ENCODE data around the gene HYCC2. TPM values are rescaled to one million over a fixed set of nuclear protein-coding genes. Genes with fewer than 3 reads are reported as not detected.

HYCC2 gene
- total and polyA plus RNA-seq, 7 donors, result 4.8 to 20.2 (median 13.6) TPM

DNA sequence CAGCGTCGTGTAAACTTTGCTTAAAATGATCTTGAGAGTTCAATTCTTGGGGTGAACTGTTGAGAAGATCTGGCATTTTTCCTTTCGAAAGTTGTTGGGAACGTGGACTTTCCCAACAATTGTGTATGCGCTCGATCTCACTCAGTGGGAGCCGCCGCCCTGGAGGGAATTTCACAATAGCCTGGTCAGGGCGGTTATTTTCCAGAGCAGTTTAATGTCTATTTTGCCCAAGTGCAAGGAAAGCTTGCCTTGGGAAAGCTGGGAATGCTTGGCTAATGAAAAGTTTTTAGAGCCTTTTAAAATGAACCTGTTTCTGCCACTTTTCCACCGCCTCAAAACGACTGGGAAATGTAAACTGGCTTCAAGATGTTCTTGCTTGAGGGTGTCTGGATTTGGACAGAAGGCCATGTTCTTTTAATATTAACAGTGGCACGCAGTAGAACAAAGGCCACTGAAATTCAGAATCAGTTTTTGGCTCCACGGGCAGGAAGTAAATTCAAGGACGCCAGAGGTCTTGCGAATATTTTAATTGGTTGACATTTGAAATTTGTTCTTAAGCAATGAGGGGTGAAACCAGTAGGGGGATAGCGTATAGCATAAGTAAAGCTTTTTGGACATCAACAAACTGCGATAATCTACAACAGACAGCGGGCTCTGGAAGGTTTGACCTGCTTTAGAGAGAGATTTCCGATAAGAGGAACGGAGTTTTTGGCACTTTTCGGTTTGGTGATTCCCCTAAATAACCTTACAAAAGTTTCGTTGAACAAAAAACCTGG lies 45.7 kb upstream of the HYCC2 start:
- Histone ChIP-seq H3K9me3 (no peaks in the 10 kb centered on the region), H3K36me3 (no peaks in the 10 kb centered on the region), H3K27me3 (no peaks in the 10 kb centered on the region), H3K4me1 (peaks cover 0 to 38% (median 22%) of the 10 kb centered on the region in 4 donors), H3K4me3 (peak overlapping the region; percentile 80 to 91 (median 85)), H3K27ac (peak overlapping the region; percentile 98 to 99 (median 98))
- intact Hi-C loops (cut with DNase I), result loop anchor here (2.0 to 5.0 kb wide), 2 partner anchors 40 to 44 kb away; partner anchors contain the start of gene NDUFB3
- DNase-seq, result peak; percentile 90
- WGBS, 2 donors, result 0 to 2% methylated on average over 22 of the region's 22 CpGs
- TF ChIP-seq POLR2AphosphoS5 (IDR thresholded peaks at IDR 0.05), result peak; percentile 5 to 37 (median 25)
- TF ChIP-seq, protein P1, sequence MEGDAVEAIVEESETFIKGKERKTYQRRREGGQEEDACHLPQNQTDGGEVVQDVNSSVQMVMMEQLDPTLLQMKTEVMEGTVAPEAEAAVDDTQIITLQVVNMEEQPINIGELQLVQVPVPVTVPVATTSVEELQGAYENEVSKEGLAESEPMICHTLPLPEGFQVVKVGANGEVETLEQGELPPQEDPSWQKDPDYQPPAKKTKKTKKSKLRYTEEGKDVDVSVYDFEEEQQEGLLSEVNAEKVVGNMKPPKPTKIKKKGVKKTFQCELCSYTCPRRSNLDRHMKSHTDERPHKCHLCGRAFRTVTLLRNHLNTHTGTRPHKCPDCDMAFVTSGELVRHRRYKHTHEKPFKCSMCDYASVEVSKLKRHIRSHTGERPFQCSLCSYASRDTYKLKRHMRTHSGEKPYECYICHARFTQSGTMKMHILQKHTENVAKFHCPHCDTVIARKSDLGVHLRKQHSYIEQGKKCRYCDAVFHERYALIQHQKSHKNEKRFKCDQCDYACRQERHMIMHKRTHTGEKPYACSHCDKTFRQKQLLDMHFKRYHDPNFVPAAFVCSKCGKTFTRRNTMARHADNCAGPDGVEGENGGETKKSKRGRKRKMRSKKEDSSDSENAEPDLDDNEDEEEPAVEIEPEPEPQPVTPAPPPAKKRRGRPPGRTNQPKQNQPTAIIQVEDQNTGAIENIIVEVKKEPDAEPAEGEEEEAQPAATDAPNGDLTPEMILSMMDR (IDR thresholded peaks at IDR 0.05), result peak in 3 of 4 experiments; percentile 13 to 42 (median 32)
- no peak for TF ChIP-seq EP300 (IDR thresholded peaks at IDR 0.05)
- TF ChIP-seq POLR2A (IDR thresholded peaks at IDR 0.05), result peak in 1 of 2 donors; percentile 15

DNA sequence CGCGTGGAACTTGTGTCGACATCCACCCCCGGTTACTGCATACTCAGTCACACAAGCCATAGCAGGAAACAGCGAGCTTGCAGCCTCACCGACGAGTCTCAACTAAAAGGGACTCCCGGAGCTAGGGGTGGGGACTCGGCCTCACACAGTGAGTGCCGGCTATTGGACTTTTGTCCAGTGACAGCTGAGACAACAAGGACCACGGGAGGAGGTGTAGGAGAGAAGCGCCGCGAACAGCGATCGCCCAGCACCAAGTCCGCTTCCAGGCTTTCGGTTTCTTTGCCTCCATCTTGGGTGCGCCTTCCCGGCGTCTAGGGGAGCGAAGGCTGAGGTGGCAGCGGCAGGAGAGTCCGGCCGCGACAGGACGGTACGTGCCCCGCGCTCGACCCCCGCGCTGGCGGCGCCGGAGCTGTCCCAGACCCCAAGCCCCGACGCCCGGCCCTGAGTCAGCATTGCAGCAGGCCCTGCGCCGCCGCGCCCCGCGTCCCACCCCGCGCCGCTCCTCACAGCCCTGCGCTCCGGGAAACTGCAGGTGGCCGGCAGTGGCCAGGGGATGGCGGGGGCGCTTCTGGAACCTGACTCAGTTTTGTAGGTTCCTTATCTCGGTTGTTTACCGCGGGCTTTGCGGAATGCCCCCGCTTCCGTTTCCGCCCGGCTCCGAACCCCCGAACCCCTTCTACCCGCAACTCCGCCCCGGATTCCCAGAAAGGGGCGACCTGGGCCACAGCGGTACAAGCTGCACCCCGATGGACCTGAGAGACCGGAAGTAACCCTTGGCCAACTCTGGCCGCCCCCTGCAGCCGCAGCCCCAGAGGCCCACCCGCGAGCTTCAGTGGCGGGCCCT lies 44.9 kb upstream of the HYCC2 start, which contains the start of gene CFLAR:
Gene CFLAR, plus strand, starts transcription at position 50 of the 844 bp plus-strand sequence. CDS start 13,702 bp downstream, outside the sequence.
- Histone ChIP-seq H3K4me1 (peaks cover 0 to 30% (median 19%) of the 10 kb centered on the region in 4 donors), H3K36me3 (no peaks in the 10 kb centered on the region), H3K27me3 (no peaks in the 10 kb centered on the region), H3K27ac (peak within 1 kb of the TSS; percentile 98 to 99 (median 98)), H3K9me3 (no peaks in the 10 kb centered on the region), H3K4me3 (peak within 1 kb of the TSS; percentile 80 to 91 (median 85))
- WGBS, 2 donors, result 1% methylated on average over 75 of the region's 75 CpGs
- intact Hi-C loops (cut with DNase I), result loop anchor here (2.0 to 5.0 kb wide), 2 partner anchors 41 to 44 kb away; partner anchors contain the start of gene NDUFB3
- DNase-seq, result peak; percentile 88
- TF ChIP-seq, protein P1 (IDR thresholded peaks at IDR 0.05), result no peak
- TF ChIP-seq POLR2AphosphoS5 (IDR thresholded peaks at IDR 0.05) (peak; percentile 70 to 88 (median 80)), EP300 (IDR thresholded peaks at IDR 0.05) (no peak), POLR2A (IDR thresholded peaks at IDR 0.05) (peak; percentile 52 to 80)

DNA sequence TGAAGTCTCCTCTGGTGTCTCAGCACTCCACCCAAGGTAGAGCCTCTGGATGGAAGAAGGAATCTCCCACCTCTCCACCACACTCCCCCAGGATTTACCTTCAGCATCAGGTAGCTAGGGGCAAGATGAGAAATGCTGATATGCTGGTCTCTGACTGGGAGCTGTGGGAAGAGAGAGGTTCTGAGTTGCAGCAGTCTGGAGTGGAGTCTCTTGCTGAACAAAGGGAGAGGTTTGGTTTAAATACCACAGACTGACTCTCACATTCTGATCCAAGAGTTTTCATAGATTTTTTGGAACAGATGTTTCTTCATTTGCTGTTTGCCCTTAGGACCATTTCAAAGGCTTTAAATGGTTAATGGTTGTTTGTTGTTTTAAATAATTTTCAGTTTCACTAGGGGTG lies 43.4 kb upstream of the HYCC2 start:
- intact Hi-C loops (cut with DNase I), result loop anchor here (5.0 kb wide), 1 partner anchor 42 kb away; no protein-coding TSS in a partner anchor
- DNase-seq, result no peak
- Histone ChIP-seq H3K27me3 (no peaks in the 10 kb centered on the region), H3K36me3 (no peaks in the 10 kb centered on the region), H3K27ac (peak overlapping the region; percentile 98 to 99 (median 98)), H3K4me3 (no peak overlapping the region), H3K9me3 (no peaks in the 10 kb centered on the region), H3K4me1 (peaks cover 0 to 16% (median 9%) of the 10 kb centered on the region in 4 donors)
- no peak for TF ChIP-seq POLR2AphosphoS5 (IDR thresholded peaks at IDR 0.05)
- no peak for TF ChIP-seq POLR2A (IDR thresholded peaks at IDR 0.05)
- TF ChIP-seq, protein P1 (IDR thresholded peaks at IDR 0.05), result no peak
- TF ChIP-seq EP300 (IDR thresholded peaks at IDR 0.05), result no peak

DNA sequence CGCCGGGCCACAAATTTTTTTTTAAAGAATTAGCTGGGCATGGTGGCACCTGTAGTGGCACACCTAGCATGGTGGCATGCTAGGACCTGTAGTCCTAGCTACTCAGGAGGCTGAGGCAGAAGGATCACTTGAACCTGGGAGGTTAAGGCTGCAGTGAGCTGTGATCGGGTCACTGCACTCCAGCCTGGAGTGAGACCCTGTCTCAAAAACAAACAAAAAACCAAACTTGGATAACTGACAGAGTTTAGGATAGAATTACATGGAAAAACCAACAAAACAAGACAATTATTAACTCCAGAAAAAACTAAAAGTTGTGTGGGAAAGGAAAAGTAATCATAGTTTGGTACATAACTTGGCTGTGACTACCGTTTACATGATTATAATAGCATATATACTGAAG lies 42.9 kb upstream of the HYCC2 start:
- Histone ChIP-seq H3K27me3 (no peaks in the 10 kb centered on the region), H3K4me1 (peaks cover 0 to 13% (median 7%) of the 10 kb centered on the region in 4 donors), H3K27ac (no peak overlapping the region), H3K4me3 (no peak overlapping the region), H3K9me3 (no peaks in the 10 kb centered on the region), H3K36me3 (no peaks in the 10 kb centered on the region)
- TF ChIP-seq, protein P1 (IDR thresholded peaks at IDR 0.05), result no peak
- no peak for TF ChIP-seq POLR2AphosphoS5 (IDR thresholded peaks at IDR 0.05)
- intact Hi-C loops (cut with DNase I), result no loop called here
- no peak for DNase-seq
- whole genome bisulfite sequencing, 2 donors, result 78 to 86% methylated on average over 4 of the region's 4 CpGs

Measured in sigmoid colon (tissue), 7 donors.